OCI-LY3 (cell line): ENCODE measurements around the gene CTDP1.

Experiments used
- H2AFZ ChIP-seq: fragments of 200-600, 300-600 bp; shearing (Covaris generic); 2 replicates; pipeline ENCODE4 v1.6.0; 2014; ENCODE audit warnings: antibody characterized with exemption, low read depth, low read length
- H3K27ac ChIP-seq: fragments of 200-600, 300-600 bp; sonication (generic); 2 replicates; pipeline ENCODE4 v1.5.1; 2014; ENCODE audit warnings: mild to moderate bottlenecking, low read length, moderate library complexity, mixed read lengths
- H3K27me3 ChIP-seq: fragments of 200-600, 300-600 bp; sonication (generic); 2 replicates; pipeline ENCODE4 v1.6.1; 2014; ENCODE audit warnings: low read depth, low read length, mixed read lengths
- H3K36me3 ChIP-seq: fragments of 200-600, 300-600 bp; sonication (generic); replicated peaks from 2 replicates; pipeline ENCODE3; 2014; ENCODE audit warnings: low read depth, low read length, mixed read lengths
- H3K4me1 ChIP-seq: fragments of 300-600, 200-600 bp; sonication (generic); 2 replicates; pipeline ENCODE4 v1.6.1; 2014; ENCODE audit warnings: low read length, mixed read lengths
- H3K4me2 ChIP-seq: fragments of 200-600, 300-600 bp; sonication (generic); 2 replicates; pipeline ENCODE4 v1.6.1; 2014; ENCODE audit warnings: low read length, mixed read lengths
- H3K4me3 ChIP-seq: fragments of 300-600, 200-600 bp; sonication (generic); 2 replicates; pipeline ENCODE4 v1.5.1; 2014; ENCODE audit warnings: antibody characterized with exemption, mild to moderate bottlenecking, low read length, moderate library complexity
- H3K79me2 ChIP-seq: fragments of 300-600, 200-600 bp; shearing (Covaris generic); 2 replicates; pipeline ENCODE4 v1.6.1; 2014; ENCODE audit warnings: mild to moderate bottlenecking, low read length, mixed read lengths
- H3K9ac ChIP-seq: fragments of 300-600, 200-600 bp; shearing (Covaris generic); 2 replicates; pipeline ENCODE4 v1.6.0; 2014; ENCODE audit warnings: mild to moderate bottlenecking, low read length, moderate library complexity
- H3K9me3 ChIP-seq: fragments of 200-600, 300-600 bp; shearing (Covaris generic); 2 replicates; pipeline ENCODE4 v1.6.1; 2014; ENCODE audit warnings: low read length, mixed read lengths; ENCODE audit not compliant: insufficient read depth
- H4K20me1 ChIP-seq: fragments of 200-600, 300-600 bp; sonication (generic); 2 replicates; pipeline ENCODE4 v1.6.1; 2016; ENCODE audit warnings: low read length, mixed read lengths; ENCODE audit not compliant: insufficient read depth
- CTCF ChIP-seq: fragments of 200-600, 300-600 bp; sonication (generic); IDR thresholded peaks from 2 replicates; pipeline ENCODE4 v1.5.1; 2014; ENCODE audit warnings: antibody characterized with exemption, low read length, low read depth
- EZH2phosphoT487 ChIP-seq: fragments of 200-600 bp; shearing (Covaris generic); IDR thresholded peaks from 2 replicates; pipeline ENCODE4 v1.6.1; 2018; ENCODE audit warnings: antibody characterized with exemption, mixed run types, low read depth

The CTDP1 gene

GRCh38 chr18:79771446-79772107 lies 92.0 kb downstream of the CTDP1 start:
- no peak overlapping the region for H3K9ac ChIP-seq
- no peaks in the 10 kb centered on the region for H3K79me2 ChIP-seq
- no peaks in the 10 kb centered on the region for H3K4me1 ChIP-seq
- no peaks in the 10 kb centered on the region for H4K20me1 ChIP-seq
- peaks cover 10% of the 10 kb centered on the region; the same call in 1 of the 2 replicates for H3K27me3 ChIP-seq
- H3K4me2 ChIP-seq = no peak overlapping the region
- no peak overlapping the region for H3K4me3 ChIP-seq
- TF ChIP-seq CTCF = no peak
- no peak for TF ChIP-seq EZH2phosphoT487
- H3K27ac ChIP-seq = no peak overlapping the region
- peaks cover 16% of the 10 kb centered on the region for H3K9me3 ChIP-seq
- no peak overlapping the region for H2AFZ ChIP-seq
- H3K36me3 ChIP-seq = no peaks in the 10 kb centered on the region

- Histone ChIP-seq H3K4me1 (no peaks in the 10 kb centered on the region), H3K27ac (no peak overlapping the region), H3K9ac (no peak overlapping the region), H3K27me3 (peaks cover 14% of the 10 kb centered on the region; the same call in 1 of the 2 replicates), H2AFZ (no peak overlapping the region), H3K79me2 (no peaks in the 10 kb centered on the region), H3K4me3 (no peak overlapping the region), H3K4me2 (no peak overlapping the region), H3K9me3 (peaks cover 12% of the 10 kb centered on the region), H4K20me1 (no peaks in the 10 kb centered on the region), H3K36me3 (no peaks in the 10 kb centered on the region)
- TF ChIP-seq CTCF = no peak
- no peak for TF ChIP-seq EZH2phosphoT487
Measured at GRCh38 chr18:79772108-79772864, 92.7 kb downstream of the CTDP1 start.

GRCh38 chr18:79772865-79773696 lies 93.5 kb downstream of the CTDP1 start:
- peaks cover 20% of the 10 kb centered on the region; the same call in 1 of the 2 replicates for H3K27me3 ChIP-seq
- H4K20me1 ChIP-seq = no peaks in the 10 kb centered on the region
- no peaks in the 10 kb centered on the region for H3K36me3 ChIP-seq
- TF ChIP-seq EZH2phosphoT487 = no peak
- TF ChIP-seq CTCF = no peak
- H3K79me2 ChIP-seq = no peaks in the 10 kb centered on the region
- no peak overlapping the region for H3K27ac ChIP-seq
- no peak overlapping the region for H3K4me3 ChIP-seq
- H3K4me1 ChIP-seq = no peaks in the 10 kb centered on the region
- H3K9ac ChIP-seq = no peak overlapping the region
- H2AFZ ChIP-seq = no peak overlapping the region
- no peak overlapping the region for H3K4me2 ChIP-seq
- peaks cover 6% of the 10 kb centered on the region for H3K9me3 ChIP-seq

- H3K9me3 ChIP-seq = no peaks in the 10 kb centered on the region
Measured at GRCh38 chr18:79774111-79774510, 94.5 kb downstream of the CTDP1 start.

More at GRCh38 chr18:79774111-79774510, 94.5 kb downstream of the CTDP1 start:
- Histone ChIP-seq H3K27me3 (peaks cover 21% of the 10 kb centered on the region), H4K20me1 (no peaks in the 10 kb centered on the region), H3K4me3 (no peak overlapping the region), H3K79me2 (no peaks in the 10 kb centered on the region), H3K4me2 (no peak overlapping the region), H2AFZ (no peak overlapping the region), H3K4me1 (no peaks in the 10 kb centered on the region), H3K27ac (no peak overlapping the region), H3K9ac (no peak overlapping the region), H3K36me3 (no peaks in the 10 kb centered on the region)
- TF ChIP-seq CTCF = no peak
- no peak for TF ChIP-seq EZH2phosphoT487
